Keratinocyte (primary cell): ENCODE data around the gene CES2. TPM values are rescaled to one million over a fixed set of nuclear protein-coding genes. Genes with fewer than 3 reads are reported as not detected.

Experiments
- DNase-seq: peaks from one replicate; pipeline ENCODE4 v3.0.0-alpha.2; 2011; ENCODE audit warnings: low read depth, missing footprints, low spot score
- FAIRE-seq: peaks from 2 replicates; lab custom pipeline; 2011; peaks lifted over from hg19 to GRCh38; lab: Jason Lieb, UNC
- H2AFZ ChIP-seq: 2 replicates; pipeline ENCODE4 v1.6.0; 2012; ENCODE audit warnings: low read length, control low read depth, inconsistent platforms; ENCODE audit not compliant: control insufficient read depth
- H3K27ac ChIP-seq: 2 replicates; pipeline ENCODE4 v1.5.1; 2011; ENCODE audit warnings: low read length; ENCODE audit not compliant: control insufficient read depth, insufficient read depth
- H3K27me3 ChIP-seq: 3 replicates; pipeline ENCODE4 v1.6.0; 2011; ENCODE audit warnings: low read length; ENCODE audit not compliant: control insufficient read depth, insufficient read depth; ENCODE audit errors: extremely low read depth
- H3K36me3 ChIP-seq, 2 experiments: 2 replicates in 1 of 2; 3 replicates in 1 of 2; pipeline ENCODE4 v1.5.1; 2011; ENCODE audit warnings: low read length in 2 of 2, mild to moderate bottlenecking in 1 of 2; ENCODE audit not compliant: control insufficient read depth in 2 of 2, insufficient read depth in 2 of 2; ENCODE audit errors: extremely low read depth in 1 of 2
- H3K4me1 ChIP-seq: 3 replicates; pipeline ENCODE4 v1.5.1; 2011; ENCODE audit warnings: low read length; ENCODE audit not compliant: control insufficient read depth, insufficient read depth; ENCODE audit errors: extremely low read depth
- H3K4me2 ChIP-seq: 3 replicates; pipeline ENCODE4 v1.6.0; 2011; ENCODE audit warnings: low read depth, low read length; ENCODE audit not compliant: control insufficient read depth, insufficient read depth; ENCODE audit errors: extremely low read depth
- H3K4me3 ChIP-seq, 3 experiments: fragments of 200-600 bp in 1 of 3; sonication (generic) in 1 of 3; 2 replicates in 2 of 3; 3 replicates in 1 of 3; pipeline ENCODE4 v1.5.1; 2011 to 2016; ENCODE audit warnings: low read length in 3 of 3, mild to moderate bottlenecking in 3 of 3, control low read depth in 2 of 3, inconsistent platforms in 1 of 3, low read depth in 1 of 3, mixed read lengths in 1 of 3, mixed run types in 1 of 3, moderate library complexity in 1 of 3; ENCODE audit not compliant: control insufficient read depth in 2 of 3, insufficient read depth in 2 of 3; ENCODE audit errors: extremely low read depth in 1 of 3
- H3K79me2 ChIP-seq: 2 replicates; pipeline ENCODE4 v1.6.0; 2012; ENCODE audit warnings: low read length; ENCODE audit not compliant: control insufficient read depth, insufficient read depth
- H3K9ac ChIP-seq: 3 replicates; pipeline ENCODE4 v1.6.0; 2011; ENCODE audit warnings: low read length; ENCODE audit not compliant: control insufficient read depth, insufficient read depth; ENCODE audit errors: extremely low read depth
- H3K9me1 ChIP-seq: 3 replicates; pipeline ENCODE4 v1.6.0; 2011; ENCODE audit warnings: low read length; ENCODE audit not compliant: control insufficient read depth, insufficient read depth; ENCODE audit errors: extremely low read depth
- H3K9me3 ChIP-seq: 2 replicates; pipeline ENCODE4 v1.5.1; 2012; ENCODE audit warnings: low read depth, low read length; ENCODE audit not compliant: control insufficient read depth
- H4K20me1 ChIP-seq: 3 replicates; pipeline ENCODE4 v1.6.0; 2011; ENCODE audit warnings: low read length; ENCODE audit not compliant: control insufficient read depth, insufficient read depth; ENCODE audit errors: extremely low read depth
- CTCF ChIP-seq, 3 experiments: IDR thresholded peaks in 1 of 3; conservative IDR thresholded peaks in 1 of 3; optimal IDR thresholded peaks in 1 of 3; 2 replicates in 2 of 3; 3 replicates in 1 of 3; pipeline versions ENCODE3 to v1.5.1; 2011; ENCODE audit warnings: low read length in 3 of 3, mild to moderate bottlenecking in 3 of 3, moderate library complexity in 2 of 3, control low read depth in 1 of 3, inconsistent platforms in 1 of 3; ENCODE audit not compliant: insufficient read depth in 2 of 3; ENCODE audit errors: extremely low read depth in 1 of 3
- EZH2 ChIP-seq: IDR thresholded peaks from one replicate; pipeline ENCODE4 v1.6.1; 2012; ENCODE audit warnings: inconsistent platforms, mild to moderate bottlenecking, low read length, moderate library complexity
- dilution Hi-C: fragments of 300-500 bp; cut with MboI; formaldehyde crosslinking; loops from one replicate; pipeline ENCODE4 v1.7.0; 2020; ENCODE audit warnings: low sequenced_read_pairs; ENCODE audit not compliant: extremely low pct_ligation_motif_present
- polyA plus RNA-seq, 5 experiments: library from polyadenylated mRNA; depleted of rRNA in 3 of 5; stranded (reverse) in 3 of 5; stranded (forward) in 1 of 5; unstranded in 1 of 5; fragments of >200 nt; gene quantifications; 1 replicate in 1 of 5; 2 replicates in 3 of 5; 3 replicates in 1 of 5; pipeline versions ENCODE4 v1.2.1 to v1.2.3, GENCODE V29; 2011 to 2012; ENCODE audit warnings: missing spikeins in 2 of 5, low read depth in 1 of 5, low replicate concordance in 1 of 5

CES2 gene
- polyA plus RNA-seq, 1 donor (not counting 4 experiments of a cell fraction or from before 2014, with no cell fraction given), result 41.6 TPM

GRCh38 chr16:66891360-66891759 is 44.0 kb upstream of the CES2 start:
- H3K36me3 ChIP-seq, result peaks cover 1 to 5% of the 10 kb centered on the region in 2 experiments
- no peaks in the 10 kb centered on the region for H3K9me1 ChIP-seq
- H3K4me1 ChIP-seq, result peaks cover 8% of the 10 kb centered on the region
- H2AFZ ChIP-seq, result no peak overlapping the region
- H3K27me3 ChIP-seq, result no peaks in the 10 kb centered on the region
- TF ChIP-seq EZH2, result no peak
- TF ChIP-seq CTCF (optimal IDR thresholded peaks at IDR 0.05 in 1 of 3, IDR thresholded peaks at IDR 0.05 in 1 of 3, conservative IDR thresholded peaks at IDR 0.05 in 1 of 3; ENCODE audit: extremely low read depth in 1 of 3, insufficient read depth in 2 of 3, low read length in 3 of 3), result no peak
- H3K9ac ChIP-seq, result no peak overlapping the region
- FAIRE-seq, result no peak
- DNase-seq, result no peak
- no peak overlapping the region for H3K4me3 ChIP-seq
- peaks cover 5% of the 10 kb centered on the region for H3K79me2 ChIP-seq
- no peak overlapping the region for H3K4me2 ChIP-seq
- no peak overlapping the region for H3K27ac ChIP-seq
- dilution Hi-C loops, result no loop called here
- H3K9me3 ChIP-seq, result no peaks in the 10 kb centered on the region
- peaks cover 5% of the 10 kb centered on the region for H4K20me1 ChIP-seq

- no peaks in the 10 kb centered on the region for H3K27me3 ChIP-seq
- no peaks in the 10 kb centered on the region for H3K9me3 ChIP-seq
- FAIRE-seq (no peak), DNase-seq (no peak)
- H3K4me2 ChIP-seq, result no peak overlapping the region
- H3K9me1 ChIP-seq, result no peaks in the 10 kb centered on the region
- H3K27ac ChIP-seq, result no peak overlapping the region
- H3K4me3 ChIP-seq, result no peak overlapping the region
- H3K9ac ChIP-seq, result no peak overlapping the region
- H3K4me1 ChIP-seq, result peaks cover 12% of the 10 kb centered on the region
- dilution Hi-C loops, result no loop called here
- H3K36me3 ChIP-seq, result peaks cover under 1 to 1% of the 10 kb centered on the region in 2 experiments
- TF ChIP-seq EZH2, result no peak
- TF ChIP-seq CTCF (optimal IDR thresholded peaks at IDR 0.05 in 1 of 3, IDR thresholded peaks at IDR 0.05 in 1 of 3, conservative IDR thresholded peaks at IDR 0.05 in 1 of 3; ENCODE audit: extremely low read depth in 1 of 3, insufficient read depth in 2 of 3, low read length in 3 of 3), result no peak
- peaks cover 1% of the 10 kb centered on the region for H3K79me2 ChIP-seq
- H4K20me1 ChIP-seq, result peaks cover 2% of the 10 kb centered on the region
- no peak overlapping the region for H2AFZ ChIP-seq
Measured at GRCh38 chr16:66891797-66892196, 43.5 kb upstream of the CES2 start.
